HG03520 (cell line): ENCODE measurements around the gene TCF7L2.

Experiments
- ATAC-seq: cut with Tn5 transposase; IDR thresholded peaks from one replicate; pipeline ENCODE4 v1.9.1; 2021; ENCODE audit warnings: mild to moderate bottlenecking, moderate library complexity; ENCODE audit not compliant: unreplicated experiment

Gene TCF7L2

DNA sequence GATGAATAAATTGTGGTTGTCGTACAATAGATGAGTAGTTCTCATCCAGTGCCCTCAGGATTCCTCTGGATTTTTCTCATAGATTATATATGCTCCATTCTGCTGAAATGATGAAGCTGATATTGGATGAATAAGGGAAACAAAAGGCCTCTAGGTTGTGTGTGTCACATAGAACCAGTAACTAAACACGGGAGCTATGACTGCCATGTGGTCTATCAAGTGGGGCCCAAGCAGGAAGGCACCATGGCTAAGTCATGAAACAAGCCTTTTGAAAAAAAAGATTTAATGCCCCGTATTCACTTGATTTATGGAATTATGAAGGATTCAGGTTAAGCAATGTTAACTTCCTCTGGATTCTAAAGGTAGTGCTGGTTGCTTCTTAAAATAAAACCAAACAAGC is 225.1 kb downstream of the TCF7L2 start:
- no peak for ATAC-seq

DNA sequence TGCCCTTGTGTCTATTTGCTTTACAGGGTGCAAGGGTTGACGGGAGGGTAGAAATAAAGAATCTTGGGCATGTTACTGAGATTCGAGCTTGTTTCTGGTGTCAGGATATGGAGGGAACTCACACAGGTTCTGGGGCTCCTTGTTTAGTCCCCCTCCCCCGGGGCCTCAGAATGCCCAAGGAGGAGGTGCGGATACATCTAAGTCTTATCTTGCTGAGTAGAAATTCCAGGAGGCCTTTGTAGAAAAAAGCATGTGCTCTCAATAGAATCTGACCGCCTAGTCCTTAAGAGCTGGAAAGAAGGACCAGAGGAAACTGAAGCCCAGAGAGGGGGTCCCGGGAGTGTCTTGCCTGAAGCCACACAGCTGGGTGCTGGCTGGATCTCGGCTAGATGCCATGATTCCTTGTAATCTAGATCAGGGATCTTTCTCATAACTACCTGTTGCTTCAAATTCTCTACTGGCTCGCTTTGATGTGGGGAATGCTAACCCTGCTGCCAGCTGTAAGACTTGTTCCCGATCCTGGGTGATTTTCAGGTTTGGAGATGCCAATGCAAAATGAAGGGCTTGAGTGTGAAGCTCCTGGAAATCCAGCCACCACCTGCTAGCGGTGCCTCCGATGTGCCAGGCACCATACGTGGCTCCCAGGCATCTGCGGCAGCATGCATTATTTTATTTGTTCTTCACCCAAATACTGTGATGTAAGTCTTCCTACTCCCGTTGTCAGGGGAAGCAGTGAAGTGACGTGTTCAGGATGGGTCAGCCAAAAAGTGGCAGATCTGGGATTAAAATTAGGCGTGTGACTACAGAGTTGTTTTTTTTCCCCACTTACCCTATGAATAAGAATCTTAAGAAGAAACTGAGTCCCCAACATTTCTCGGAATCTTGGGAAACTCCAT is 226.0 kb downstream of the TCF7L2 start:
- no peak for ATAC-seq

DNA sequence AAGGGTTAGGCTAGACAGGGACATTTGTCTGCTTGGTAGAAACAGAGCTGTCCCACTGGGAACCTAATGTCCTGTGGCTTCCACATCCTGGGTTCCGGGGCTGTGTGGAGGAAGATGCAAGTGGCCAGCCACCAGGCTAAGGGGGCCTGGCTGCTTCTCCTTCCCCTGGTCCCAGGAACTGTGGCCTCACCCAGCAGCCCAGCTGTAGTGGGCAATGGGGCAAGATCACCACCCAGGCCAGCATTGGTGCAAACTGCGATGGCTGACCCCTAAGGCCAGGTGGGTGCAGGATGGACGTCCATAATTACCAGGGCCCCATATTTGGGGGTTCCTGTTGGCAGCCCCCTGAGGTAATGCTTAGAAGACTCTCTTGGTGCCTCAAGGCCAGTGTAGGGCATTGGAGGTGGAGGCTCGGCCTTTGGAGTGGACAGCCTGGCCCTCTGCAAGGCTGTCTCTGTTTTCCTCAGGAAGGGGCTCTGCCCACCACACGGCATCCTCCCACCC is 226.7 kb downstream of the TCF7L2 start:
- ATAC-seq = no peak

DNA sequence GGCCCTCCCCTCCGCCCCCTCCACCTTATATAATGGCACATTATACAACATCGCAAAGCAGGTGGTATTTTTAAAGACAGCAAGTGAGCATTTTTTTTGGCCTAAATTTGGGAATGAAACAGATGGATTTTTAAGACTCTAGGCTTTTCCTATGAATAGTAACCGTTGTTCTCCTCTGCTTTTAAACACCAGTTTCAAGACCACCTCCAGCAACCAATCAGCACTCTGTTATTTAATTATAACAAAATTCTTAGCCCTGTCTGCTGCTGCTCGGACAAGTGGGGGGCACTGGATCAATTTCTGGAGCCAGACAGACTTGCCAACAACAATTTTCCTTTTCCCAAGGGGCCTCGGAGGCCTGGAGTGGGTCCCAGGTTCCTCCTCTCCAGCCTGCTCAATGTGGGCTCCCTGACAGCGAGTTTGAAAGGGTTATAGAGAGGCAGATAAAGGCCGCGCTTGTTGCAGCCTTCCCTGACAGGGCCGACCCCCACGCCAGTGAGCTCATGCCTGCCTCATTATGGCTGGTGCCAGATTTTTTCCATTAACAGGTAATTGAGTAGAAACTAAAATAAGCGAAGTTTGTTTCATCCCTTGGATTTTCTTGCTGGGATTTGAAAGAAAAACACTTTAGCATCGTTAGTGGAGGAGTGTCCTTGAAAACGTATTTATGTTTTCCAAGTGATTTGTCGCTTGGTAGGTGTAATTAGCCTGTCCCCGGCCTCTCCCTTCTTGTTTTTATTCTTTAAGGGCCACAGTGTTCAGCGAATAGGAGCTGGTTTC is 227.3 kb downstream of the TCF7L2 start:
- ATAC-seq = no peak

DNA sequence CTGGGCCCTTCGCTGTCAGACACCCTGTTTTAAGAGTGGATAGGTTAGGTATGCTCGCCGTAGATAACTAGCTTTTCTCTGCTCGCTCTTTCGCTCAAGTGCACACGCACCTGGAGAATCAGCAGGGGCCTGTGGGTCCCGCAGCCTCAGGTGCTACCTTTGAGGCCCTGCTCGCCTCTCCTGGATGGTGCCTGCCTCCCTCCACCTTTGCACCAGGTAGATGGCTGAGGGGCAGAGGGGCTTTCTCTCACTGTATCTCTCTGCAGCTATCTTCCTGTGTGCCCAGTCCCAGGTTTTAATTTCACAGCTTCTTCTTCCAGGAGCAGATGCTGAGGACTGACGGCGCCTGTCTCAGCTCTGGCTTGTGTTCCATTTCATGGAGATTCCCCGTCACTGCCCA is 227.9 kb downstream of the TCF7L2 start:
- no peak for ATAC-seq

DNA sequence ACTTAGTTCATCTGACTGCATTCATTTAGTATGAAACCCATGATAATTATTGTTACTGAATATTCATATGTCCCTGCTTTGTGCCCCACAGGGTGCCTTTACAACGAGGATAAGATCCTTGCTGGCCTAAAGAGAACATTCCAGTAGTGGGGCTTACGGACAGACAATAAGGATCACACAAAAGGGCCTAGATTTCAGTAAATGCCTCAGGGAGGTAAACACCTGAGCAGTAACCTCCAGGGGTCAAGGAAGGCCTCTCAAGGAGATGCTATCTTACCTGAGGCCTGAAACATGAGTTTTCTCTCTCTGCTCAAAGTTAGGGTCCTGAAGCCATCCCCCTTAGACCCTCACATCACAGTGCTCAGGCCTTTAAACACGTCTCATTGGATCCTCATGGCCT is 228.7 kb downstream of the TCF7L2 start:
- no peak for ATAC-seq

DNA sequence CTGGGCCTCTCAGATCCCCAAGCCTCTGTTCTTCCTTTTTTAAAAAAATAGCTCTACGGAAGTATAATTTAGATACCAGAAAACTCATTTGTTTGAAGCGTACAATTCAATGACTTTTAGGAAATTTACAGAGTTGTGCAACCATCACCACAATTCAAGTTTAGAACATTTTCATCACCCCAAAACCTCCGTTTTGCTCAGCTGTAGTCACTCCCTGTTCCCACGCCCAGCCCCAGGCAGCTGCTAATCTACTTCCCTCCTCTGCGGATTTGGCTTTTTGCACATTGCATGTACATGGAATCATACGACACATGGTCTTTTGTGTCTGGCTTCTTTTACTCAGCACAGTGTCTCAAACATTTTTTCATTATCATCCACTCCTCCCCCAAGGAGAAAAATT is 229.2 kb downstream of the TCF7L2 start:
- no peak for ATAC-seq

DNA sequence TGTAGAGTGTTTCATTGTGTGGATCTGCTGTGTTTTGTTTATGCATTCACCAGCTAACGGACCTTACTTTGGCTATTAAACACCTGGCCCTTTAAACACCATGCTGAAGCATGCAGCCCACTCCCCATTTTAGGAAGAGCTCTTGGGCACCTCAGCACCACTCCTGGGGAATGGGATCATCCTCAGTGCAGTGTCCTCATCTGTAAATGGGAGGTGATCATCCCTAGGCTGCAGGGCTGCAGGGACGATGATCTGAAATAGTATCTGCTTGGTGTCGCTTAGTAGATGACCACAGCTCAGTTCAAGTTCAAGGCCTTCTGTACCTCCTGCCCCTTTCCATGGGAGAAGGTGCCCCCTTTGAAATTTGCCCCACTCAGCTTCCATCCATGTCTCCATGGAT is 229.9 kb downstream of the TCF7L2 start:
- no peak for ATAC-seq

DNA sequence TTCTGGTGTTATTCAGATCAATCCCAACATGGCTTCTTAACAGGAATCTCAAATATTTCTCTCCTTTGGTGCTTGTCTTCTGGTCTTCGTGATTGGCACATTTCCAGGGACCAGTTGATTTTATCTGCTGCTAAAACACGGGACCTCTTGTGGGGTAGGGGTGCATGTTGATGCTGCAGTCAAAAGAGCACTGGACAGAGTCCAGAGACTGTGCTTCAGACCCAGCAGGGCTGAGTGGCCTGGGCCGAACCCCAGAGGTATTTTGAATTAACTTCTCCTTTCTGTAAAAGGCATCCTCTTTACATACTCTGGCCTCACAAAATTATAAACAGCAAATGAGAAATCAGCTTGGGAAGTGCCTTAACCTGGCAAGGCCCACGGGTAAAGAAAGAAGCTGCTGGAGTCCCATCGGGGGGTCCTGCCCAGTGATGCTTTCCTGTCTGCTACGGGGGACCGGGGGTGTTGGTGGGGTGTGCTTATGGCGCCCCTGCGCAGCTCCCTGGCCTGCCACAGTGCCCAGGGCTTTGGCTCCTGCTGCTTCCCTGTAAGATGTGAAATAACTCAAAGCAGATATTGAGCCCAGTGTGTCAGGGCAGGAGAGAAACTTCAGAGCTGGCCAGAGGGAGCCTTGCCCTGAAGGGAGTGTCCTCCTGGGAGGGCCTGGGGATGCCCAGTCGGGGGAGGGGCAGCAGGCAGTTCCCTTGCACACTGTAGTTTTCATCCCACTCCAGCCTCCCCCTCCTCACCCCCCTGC is 230.5 kb downstream of the TCF7L2 start:
- no peak for ATAC-seq

DNA sequence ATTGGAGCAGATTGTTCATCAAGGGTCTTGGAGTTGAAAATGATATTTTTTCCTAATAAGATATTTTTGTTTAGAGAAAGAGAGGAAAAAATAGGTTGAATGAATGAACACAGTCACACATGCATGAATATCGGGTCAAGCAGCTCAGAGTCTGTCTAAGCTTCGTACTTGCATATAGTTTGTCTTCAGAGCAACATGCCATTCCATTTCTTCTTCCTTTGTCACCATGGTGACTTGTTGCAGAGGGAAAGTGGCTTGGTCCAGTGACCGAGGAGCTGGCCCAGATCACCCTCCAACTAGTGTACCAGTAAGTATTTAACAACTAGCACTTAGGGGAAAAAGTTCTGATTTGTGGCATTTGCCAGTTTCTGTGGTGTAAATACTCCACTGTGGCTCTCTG is 232.1 kb downstream of the TCF7L2 start:
- ATAC-seq = no peak

DNA sequence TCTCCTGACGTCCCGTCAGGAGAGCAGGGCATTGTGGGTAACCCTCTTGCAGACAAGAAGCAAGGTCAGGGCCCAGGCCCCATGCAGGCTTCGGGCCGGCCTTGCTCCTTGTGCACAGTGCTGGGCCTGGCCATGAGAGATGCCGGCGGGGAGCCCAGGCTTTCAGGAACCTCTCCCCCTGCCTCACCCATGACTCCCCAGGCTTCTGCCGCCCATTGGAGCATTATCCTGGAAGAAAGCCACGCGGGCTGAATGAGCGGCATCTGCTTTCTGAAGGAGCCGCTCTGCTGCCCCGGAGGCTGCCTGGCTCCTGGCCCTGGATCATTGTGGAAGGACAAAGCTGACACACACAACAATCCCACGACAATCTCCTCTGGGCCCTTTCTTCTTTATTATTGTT is 233.5 kb downstream of the TCF7L2 start:
- no peak for ATAC-seq

DNA sequence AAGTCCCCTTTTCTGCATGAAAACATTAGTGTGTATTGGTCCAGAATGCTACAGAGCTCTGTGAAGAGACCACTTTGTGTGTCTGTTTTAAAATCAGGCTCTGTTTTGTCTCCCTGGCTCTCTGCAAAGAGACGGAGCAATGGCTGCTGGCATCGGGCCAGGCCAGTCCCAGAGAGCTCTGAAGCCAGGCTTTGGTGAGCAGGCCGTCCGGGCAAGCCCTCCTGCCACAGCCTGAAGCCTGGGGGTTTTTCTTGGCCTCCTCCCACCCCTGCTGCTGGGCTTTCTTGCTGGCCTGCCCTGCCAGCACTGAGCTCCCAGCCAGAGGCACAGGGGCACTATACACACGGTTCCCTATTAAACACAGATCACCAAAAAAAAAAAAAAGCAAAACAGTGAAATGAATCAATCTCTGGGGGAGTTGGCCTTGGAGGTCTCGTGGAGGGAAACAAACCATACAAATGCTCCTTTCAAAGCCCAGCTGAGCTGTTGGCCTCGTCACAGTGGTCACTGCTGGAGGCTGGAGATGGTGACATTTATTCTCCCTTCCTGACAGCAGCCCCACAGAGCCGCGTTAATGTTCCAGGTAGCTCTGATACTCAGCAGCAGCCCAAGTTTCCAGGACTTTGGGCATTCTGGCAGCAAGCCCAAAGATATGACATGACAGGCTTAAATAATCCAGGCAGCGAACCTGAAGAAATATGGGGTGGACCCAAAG is 237.2 kb downstream of the TCF7L2 start:
- no peak for ATAC-seq

DNA sequence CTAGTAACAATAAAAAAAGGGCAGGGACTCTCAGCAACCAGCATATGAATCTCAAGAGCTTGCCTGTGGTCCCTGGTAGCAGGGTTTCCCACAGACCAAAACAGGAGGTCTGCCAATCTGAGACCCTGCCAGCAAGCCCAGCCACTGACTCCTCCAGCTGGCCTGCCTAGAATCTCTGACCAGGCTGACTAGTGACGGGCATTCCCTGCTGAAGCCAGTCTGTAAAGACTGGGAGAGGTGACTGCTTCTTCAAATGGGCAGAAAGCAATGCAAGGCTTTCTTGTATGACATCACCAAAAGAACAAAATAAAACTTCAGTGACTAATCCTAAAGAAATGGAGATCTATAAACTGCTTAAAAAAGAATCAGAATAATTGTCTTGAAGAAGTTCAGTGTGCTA is 249.4 kb downstream of the TCF7L2 start:
- no peak for ATAC-seq

DNA sequence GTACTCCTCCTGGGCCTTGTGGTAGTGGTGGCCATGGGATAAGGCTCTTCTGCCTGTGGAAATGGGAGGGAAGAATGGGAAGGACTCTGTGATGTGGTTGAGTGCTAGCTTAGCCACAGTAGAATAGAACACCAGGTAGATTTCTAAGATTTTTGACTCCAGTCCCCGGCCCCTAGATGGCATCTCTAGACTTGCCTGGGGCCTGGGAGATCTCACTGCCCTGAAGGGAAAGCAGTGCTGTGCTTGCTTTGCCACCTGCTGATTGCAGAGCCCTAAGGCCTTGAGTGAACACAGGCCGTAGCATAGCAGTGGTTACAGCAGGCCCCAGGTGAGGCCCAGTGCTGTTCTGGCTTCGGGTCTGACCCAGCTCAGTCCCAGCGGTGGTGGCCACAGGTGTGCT is 252.0 kb downstream of the TCF7L2 start:
- no peak for ATAC-seq

DNA sequence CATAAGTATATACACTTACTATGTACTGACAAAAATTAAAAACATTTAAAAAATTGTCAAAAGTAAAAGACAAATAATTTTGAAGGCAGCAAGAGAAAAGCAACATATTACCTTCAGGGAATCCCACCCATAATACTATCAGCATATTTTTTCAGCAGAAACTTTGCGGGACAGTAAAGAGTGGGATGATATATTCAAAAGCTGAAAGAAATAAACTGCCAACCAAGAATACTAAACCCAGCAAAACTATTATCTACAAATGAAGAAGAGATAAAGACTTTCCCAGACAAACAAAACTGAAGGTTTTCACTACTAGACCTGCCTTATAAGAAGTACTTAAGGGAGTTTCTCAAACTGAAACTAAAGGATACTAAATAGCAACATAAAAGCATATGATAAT is 257.9 kb downstream of the TCF7L2 start:
- no peak for ATAC-seq

DNA sequence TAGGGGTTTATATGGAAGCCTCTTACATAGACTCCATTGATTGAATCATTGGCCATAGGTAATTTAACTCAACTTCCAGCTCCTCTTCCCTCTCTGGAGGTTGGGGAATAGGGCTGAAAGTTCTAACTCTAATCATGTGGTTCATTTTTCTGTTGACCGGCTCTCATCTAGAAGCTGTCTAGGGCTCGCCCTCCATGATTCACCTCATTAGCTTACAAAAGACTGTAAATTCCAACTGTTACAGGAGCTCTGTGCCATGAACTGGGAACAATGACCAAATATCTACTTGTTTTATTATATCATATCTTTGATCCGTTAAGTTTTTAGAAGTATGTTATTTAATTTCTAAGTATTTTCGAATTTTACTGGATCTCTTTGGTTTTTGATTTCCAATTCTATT is 263.0 kb downstream of the TCF7L2 start:
- ATAC-seq = no peak

DNA sequence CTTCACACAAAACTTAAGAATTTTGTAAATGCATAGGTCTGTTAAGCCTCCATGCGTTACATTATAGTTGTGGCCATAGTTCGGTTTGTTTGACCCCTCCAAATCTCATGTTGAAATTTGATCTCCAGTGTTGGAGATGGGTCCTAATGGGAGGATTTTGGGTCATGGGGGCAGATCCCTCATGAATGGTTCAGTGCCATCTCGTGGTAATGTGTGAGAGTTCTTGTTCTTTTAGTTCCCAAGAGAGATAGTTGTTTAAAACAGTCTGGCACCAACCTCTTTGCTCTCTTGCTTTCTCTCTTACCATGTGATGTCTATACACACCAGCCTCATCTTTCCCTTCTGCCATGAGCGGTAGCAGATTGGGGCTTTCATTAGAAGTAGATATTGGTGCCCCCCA is 264.3 kb downstream of the TCF7L2 start:
- ATAC-seq = no peak

DNA sequence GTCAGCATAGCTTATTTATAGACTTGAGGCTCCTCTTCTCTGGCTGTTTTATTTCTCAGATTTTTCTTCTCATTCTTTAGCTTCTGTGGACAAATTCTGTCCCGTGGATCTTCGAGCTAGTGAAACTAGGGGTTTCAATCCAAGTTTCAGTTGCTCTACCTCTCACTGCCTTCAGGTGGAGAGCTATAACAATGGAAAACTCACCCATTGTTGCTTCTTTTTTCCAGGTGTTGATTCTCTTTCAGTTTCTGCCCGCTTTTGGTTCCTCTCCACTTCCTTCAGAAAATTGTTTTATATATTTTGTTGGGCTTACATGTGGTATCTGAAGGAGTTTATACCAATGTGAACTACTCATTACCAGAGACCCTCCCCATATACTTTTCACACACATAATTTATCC is 266.1 kb downstream of the TCF7L2 start:
- ATAC-seq = no peak
